DND-41 (cell line): ENCODE measurements around the gene CCDC136.

Source experiments
- EZH2 ChIP-seq: IDR thresholded peaks from 3 replicates; pipeline ENCODE4 v1.6.1; 2012; ENCODE audit warnings: borderline replicate concordance, low read depth, mild to moderate bottlenecking, moderate library complexity, low read length, inconsistent platforms; ENCODE audit not compliant: severe bottlenecking
- TF ChIP-seq, protein P1 (sequence below): IDR thresholded peaks from 2 replicates; pipeline ENCODE4 v1.5.1; 2012; ENCODE audit warnings: borderline replicate concordance, low read length, moderate library complexity, mild to moderate bottlenecking; ENCODE audit not compliant: poor library complexity, severe bottlenecking; ENCODE audit errors: extremely low read depth

DNA sequence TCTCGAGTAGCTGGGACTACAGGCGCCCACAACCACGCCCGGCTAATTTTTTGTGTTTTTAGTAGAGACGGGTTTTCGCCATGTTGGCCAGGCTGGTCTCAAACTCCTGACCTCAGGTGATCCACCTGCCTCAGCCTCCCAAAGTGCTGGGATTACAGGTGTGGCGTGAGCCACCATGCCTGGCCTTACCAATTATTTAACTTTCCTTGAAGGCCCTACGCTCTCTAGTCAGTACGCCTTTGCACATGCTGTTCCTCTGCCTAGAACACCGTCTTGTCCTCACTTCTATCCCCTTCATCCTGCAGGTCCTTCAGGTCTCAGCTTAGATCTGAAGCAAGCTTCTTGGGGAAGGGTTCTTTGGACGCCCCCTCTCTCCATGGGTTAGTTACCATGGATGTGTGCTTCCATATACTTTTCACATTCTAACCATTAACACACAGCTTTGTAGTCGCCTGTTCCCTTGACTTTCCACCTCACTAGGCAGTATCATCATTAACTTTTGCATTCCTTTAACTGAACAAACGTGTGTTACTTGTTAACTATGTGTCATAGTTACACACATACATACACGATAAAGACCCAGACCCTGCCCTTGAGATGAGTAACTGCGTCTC lies 70.3 kb downstream of the CCDC136 start:
- TF ChIP-seq, protein P1, sequence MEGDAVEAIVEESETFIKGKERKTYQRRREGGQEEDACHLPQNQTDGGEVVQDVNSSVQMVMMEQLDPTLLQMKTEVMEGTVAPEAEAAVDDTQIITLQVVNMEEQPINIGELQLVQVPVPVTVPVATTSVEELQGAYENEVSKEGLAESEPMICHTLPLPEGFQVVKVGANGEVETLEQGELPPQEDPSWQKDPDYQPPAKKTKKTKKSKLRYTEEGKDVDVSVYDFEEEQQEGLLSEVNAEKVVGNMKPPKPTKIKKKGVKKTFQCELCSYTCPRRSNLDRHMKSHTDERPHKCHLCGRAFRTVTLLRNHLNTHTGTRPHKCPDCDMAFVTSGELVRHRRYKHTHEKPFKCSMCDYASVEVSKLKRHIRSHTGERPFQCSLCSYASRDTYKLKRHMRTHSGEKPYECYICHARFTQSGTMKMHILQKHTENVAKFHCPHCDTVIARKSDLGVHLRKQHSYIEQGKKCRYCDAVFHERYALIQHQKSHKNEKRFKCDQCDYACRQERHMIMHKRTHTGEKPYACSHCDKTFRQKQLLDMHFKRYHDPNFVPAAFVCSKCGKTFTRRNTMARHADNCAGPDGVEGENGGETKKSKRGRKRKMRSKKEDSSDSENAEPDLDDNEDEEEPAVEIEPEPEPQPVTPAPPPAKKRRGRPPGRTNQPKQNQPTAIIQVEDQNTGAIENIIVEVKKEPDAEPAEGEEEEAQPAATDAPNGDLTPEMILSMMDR: no peak
- TF ChIP-seq EZH2: no peak
